Measurements from ENCODE around the gene TSC22D4. TPM values are rescaled to one million over a fixed set of nuclear protein-coding genes. Genes with fewer than 3 reads are reported as not detected.

Gene TSC22D4
- total RNA-seq, 2 experiments from 2014 or later = 38.5 to 75.4 TPM

DNA sequence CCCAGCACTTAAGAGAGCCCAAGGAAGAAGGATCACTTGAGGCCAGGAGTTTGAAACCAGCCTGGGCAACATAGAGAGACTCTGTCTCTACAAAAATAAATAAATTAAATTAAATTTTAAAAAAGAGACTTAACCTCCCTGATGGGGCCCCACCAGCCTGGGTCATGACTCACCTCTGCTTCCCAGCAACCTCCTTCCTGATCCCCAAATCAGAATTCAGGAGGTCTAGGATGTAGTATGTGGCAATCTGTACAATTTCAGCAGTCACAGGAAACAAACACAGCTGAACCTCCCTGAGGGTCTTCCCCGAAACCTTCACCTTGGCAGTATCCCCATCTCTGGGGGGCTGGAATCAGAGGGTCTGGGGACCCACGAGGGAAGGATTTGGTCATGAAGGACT, 33.0 kb downstream of the TSC22D4 start:
- intact Hi-C loops (cut with micrococcal nuclease; ENCODE audit: unreplicated experiment) = no loop called here
- Histone ChIP-seq H2AFZ (ENCODE audit: low read length) (no peak overlapping the region), H3K27ac (ENCODE audit: low read depth, low read length, poor library complexity, severe bottlenecking) (no peak overlapping the region), H3K79me2 (ENCODE audit: insufficient read depth, low read depth, low read length) (no peaks in the 10 kb centered on the region), H3K4me3 (ENCODE audit: low read depth, low read length, poor library complexity, severe bottlenecking) (no peak overlapping the region), H3K4me2 (ENCODE audit: low read length) (no peak overlapping the region), H3K9me3 (ENCODE audit: low read length) (no peaks in the 10 kb centered on the region), H4K20me1 (ENCODE audit: insufficient read depth, low read length) (no peaks in the 10 kb centered on the region), H3K9me2 (ENCODE audit: insufficient read depth, low read length) (no peaks in the 10 kb centered on the region), H3K4me1 (ENCODE audit: insufficient read depth, low read length, poor library complexity, severe bottlenecking) (peaks cover 29% of the 10 kb centered on the region), H3K36me3 (ENCODE audit: insufficient read depth, low read length) (no peaks in the 10 kb centered on the region)
- no peak for DNase-seq (ENCODE audit: low spot score)
- TF ChIP-seq EZH2phosphoT487 (IDR thresholded peaks at IDR 0.05; ENCODE audit: borderline replicate concordance, low read depth, low read length) = no peak
- TF ChIP-seq, protein P1, sequence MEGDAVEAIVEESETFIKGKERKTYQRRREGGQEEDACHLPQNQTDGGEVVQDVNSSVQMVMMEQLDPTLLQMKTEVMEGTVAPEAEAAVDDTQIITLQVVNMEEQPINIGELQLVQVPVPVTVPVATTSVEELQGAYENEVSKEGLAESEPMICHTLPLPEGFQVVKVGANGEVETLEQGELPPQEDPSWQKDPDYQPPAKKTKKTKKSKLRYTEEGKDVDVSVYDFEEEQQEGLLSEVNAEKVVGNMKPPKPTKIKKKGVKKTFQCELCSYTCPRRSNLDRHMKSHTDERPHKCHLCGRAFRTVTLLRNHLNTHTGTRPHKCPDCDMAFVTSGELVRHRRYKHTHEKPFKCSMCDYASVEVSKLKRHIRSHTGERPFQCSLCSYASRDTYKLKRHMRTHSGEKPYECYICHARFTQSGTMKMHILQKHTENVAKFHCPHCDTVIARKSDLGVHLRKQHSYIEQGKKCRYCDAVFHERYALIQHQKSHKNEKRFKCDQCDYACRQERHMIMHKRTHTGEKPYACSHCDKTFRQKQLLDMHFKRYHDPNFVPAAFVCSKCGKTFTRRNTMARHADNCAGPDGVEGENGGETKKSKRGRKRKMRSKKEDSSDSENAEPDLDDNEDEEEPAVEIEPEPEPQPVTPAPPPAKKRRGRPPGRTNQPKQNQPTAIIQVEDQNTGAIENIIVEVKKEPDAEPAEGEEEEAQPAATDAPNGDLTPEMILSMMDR (conservative IDR thresholded peaks at IDR 0.05; ENCODE audit: low read length) = no peak
- no TSS peak for BruUV-seq (replicated peaks)
- ChIA-PET CTCF (ENCODE audit: unreplicated experiment) (no interaction called here), POLR2A (interaction anchor here (0.7 to 1.7 kb wide), 3 partner anchors 10 to 285 kb away, joined by 3 to 6 read pairs (median 3); partner anchors contain the start of gene PPP1R35)

DNA sequence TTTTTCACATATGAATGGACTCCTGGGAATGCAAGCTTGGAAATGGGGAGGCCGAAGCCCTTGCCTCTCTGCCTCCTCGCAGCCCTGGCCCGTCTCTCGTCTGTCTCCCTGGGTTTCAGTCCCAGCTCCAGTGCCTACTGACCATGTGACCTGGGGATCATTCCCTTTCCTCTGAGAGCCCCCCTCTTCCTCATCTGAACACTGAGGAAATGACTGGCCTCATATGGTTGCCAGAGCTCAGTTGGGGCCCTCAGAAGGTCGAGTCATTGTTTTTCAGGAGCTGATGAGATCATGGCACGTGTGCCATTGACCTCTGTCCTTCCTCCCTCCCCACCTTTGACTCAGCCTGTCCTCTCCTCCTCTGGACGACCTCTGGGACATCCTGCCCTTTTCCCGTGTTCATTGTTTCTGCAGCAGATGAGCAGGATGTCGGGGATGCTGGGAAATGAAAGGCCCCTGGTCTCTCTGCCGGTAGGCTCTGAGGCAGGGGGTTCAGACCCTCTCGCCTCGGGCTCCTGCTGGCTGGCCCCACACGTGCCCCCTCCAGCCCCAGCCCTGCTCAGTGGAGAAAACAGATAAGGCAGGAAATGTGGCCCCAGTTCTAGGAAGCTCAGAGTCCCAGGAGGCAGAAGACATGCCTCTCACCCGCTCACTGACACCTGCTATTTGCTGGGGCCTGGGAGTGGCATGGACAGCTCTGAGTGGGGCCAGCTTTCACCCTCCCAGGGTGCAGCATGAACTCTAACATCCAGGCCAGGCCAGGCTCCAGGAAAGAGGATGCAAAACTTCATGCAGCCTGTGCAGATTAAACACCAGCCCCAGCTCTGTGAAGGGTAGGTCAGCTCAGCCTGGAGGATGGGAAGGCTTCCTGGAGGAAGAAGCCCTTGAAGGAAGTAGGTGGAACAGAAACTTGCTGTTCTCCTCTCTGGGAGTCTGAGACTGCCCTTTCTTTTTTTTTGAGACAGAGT, 34.4 kb downstream of the TSC22D4 start:
- Histone ChIP-seq H3K4me2 (ENCODE audit: low read length) (peak overlapping the region; percentile 49), H3K79me2 (ENCODE audit: insufficient read depth, low read depth, low read length) (no peaks in the 10 kb centered on the region), H4K20me1 (ENCODE audit: insufficient read depth, low read length) (no peaks in the 10 kb centered on the region), H2AFZ (ENCODE audit: low read length) (peak overlapping the region; percentile 46; the same call in 1 of the 2 replicates), H3K27ac (ENCODE audit: low read depth, low read length, poor library complexity, severe bottlenecking) (peak overlapping the region; percentile 24), H3K4me3 (ENCODE audit: low read depth, low read length, poor library complexity, severe bottlenecking) (no peak overlapping the region), H3K36me3 (ENCODE audit: insufficient read depth, low read length) (0 out of 2 replicates have a peak, but pooled peaks cover 1% of the 10 kb centered on the region), H3K9me3 (ENCODE audit: low read length) (no peaks in the 10 kb centered on the region), H3K9me2 (ENCODE audit: insufficient read depth, low read length) (no peaks in the 10 kb centered on the region), H3K4me1 (ENCODE audit: insufficient read depth, low read length, poor library complexity, severe bottlenecking) (peaks cover 17% of the 10 kb centered on the region)
- BruUV-seq (replicated peaks) = no TSS peak
- peak; percentile 58 for DNase-seq (ENCODE audit: low spot score)
- CTCF ChIA-PET (ENCODE audit: unreplicated experiment) = interaction anchor here (1.0 kb wide), 2 partner anchors 37 to 70 kb away, joined by 3 to 4 read pairs; no protein-coding TSS in a partner anchor
- TF ChIP-seq, protein P1 (conservative IDR thresholded peaks at IDR 0.05; ENCODE audit: low read length) = no peak
- TF ChIP-seq EZH2phosphoT487 (IDR thresholded peaks at IDR 0.05; ENCODE audit: borderline replicate concordance, low read depth, low read length) = no peak
- intact Hi-C loops (cut with micrococcal nuclease; ENCODE audit: unreplicated experiment) = no loop called here
- POLR2A ChIA-PET = interaction anchor here (0.6 to 2.3 kb wide), 8 partner anchors 8 to 343 kb away, joined by 3 to 8 read pairs (median 4); partner anchors contain the start of genes AP4M1, PPP1R35 and ZCWPW1

All from OCI-LY7 (cell line).